WTC11 (cell line): ENCODE results near the gene TC2N. TPM values are rescaled to one million over a fixed set of nuclear protein-coding genes. Genes with fewer than 3 reads are reported as not detected.

Source experiments
- ATAC-seq: fragments of 200-7000 bp; cut with Tn5 transposase; 2 replicates; pipeline ENCODE4 v1.10.0; 2021; ENCODE audit warnings: mild to moderate bottlenecking, moderate library complexity
- CTCF ChIA-PET: fragments of 300-600 bp; sonication (Branson Sonifier 250); formaldehyde crosslinking; loops from one replicate; lab custom pipeline; 2021; ENCODE audit warnings: antibody characterized with exemption; lab: Charles Lee
- POLR2A ChIA-PET: fragments of 350-600 bp; sonication (Branson Sonifier 250); formaldehyde crosslinking; loops from one replicate; lab custom pipeline; 2021; ENCODE audit warnings: antibody characterized with exemption; lab: Charles Lee
- DNase-seq: peaks from one replicate; pipeline ENCODE4 v3.0.0; 2021; ENCODE audit warnings: low spot score
- H3K27ac Mint-ChIP-seq: 2 replicates; pipeline ENCODE4 v1.8.0; 2021; ENCODE audit warnings: mixed read lengths
- H3K27me3 Mint-ChIP-seq: 2 replicates; pipeline ENCODE4 v1.8.0; 2021; ENCODE audit warnings: low read depth, mild to moderate bottlenecking, moderate library complexity, mixed read lengths
- H3K36me3 Mint-ChIP-seq: 2 replicates; pipeline ENCODE4 v1.8.0; 2021; ENCODE audit warnings: mixed read lengths
- H3K4me1 Mint-ChIP-seq: 2 replicates; pipeline ENCODE4 v1.8.0; 2022; ENCODE audit warnings: mixed read lengths
- H3K4me3 Mint-ChIP-seq: 2 replicates; pipeline ENCODE4 v1.8.0; 2021; ENCODE audit warnings: mild to moderate bottlenecking, moderate library complexity, mixed read lengths
- H3K9me3 Mint-ChIP-seq: 2 replicates; pipeline ENCODE4 v1.8.0; 2021; ENCODE audit warnings: mixed read lengths
- CBFB ChIP-seq: sonication (generic); formaldehyde crosslinking; IDR thresholded peaks from 2 replicates; pipeline ENCODE4 v1.8.1; 2022; ENCODE audit warnings: mild to moderate bottlenecking, low read depth, missing genetic modification reagents
- EMX1 ChIP-seq: fragments of 250-450 bp; sonication (Bioruptor Pico); IDR thresholded peaks from 2 replicates; pipeline ENCODE4 v1.8.0; 2021; ENCODE audit warnings: mild to moderate bottlenecking
- ETV6 ChIP-seq: sonication (generic); formaldehyde crosslinking; IDR thresholded peaks from 2 replicates; pipeline ENCODE4 v1.8.1; 2022; ENCODE audit warnings: mild to moderate bottlenecking, missing genetic modification reagents
- FOXP1 ChIP-seq: sonication (generic); formaldehyde crosslinking; IDR thresholded peaks from 2 replicates; pipeline ENCODE4 v1.8.0; 2022; ENCODE audit warnings: missing genetic modification reagents, mild to moderate bottlenecking, moderate library complexity, borderline replicate concordance
- GABPB1 ChIP-seq: sonication (generic); formaldehyde crosslinking; IDR thresholded peaks from 2 replicates; pipeline ENCODE4 v1.8.1; 2023; ENCODE audit warnings: mild to moderate bottlenecking, missing genetic modification reagents
- JAZF1 ChIP-seq: fragments of 250-450 bp; sonication (Bioruptor Pico); IDR thresholded peaks from 2 replicates; pipeline ENCODE4 v1.9.0; 2021; ENCODE audit warnings: moderate library complexity, mild to moderate bottlenecking, inconsistent platforms
- NFATC4 ChIP-seq: fragments of 250-450 bp; sonication (Bioruptor Pico); IDR thresholded peaks from 2 replicates; pipeline ENCODE4 v1.9.0; 2021; ENCODE audit warnings: mild to moderate bottlenecking
- OVOL2 ChIP-seq: fragments of 250-450 bp; sonication (Bioruptor Pico); IDR thresholded peaks from 2 replicates; pipeline ENCODE4 v1.9.0; 2021; ENCODE audit warnings: mild to moderate bottlenecking, borderline replicate concordance
- TCF7 ChIP-seq: sonication (generic); formaldehyde crosslinking; IDR thresholded peaks from 2 replicates; pipeline ENCODE4 v1.8.0; 2022; ENCODE audit warnings: mild to moderate bottlenecking, low read depth, missing genetic modification reagents, moderate library complexity
- ZNF121 ChIP-seq: sonication (generic); formaldehyde crosslinking; IDR thresholded peaks from 2 replicates; pipeline ENCODE4 v1.8.0; 2023; ENCODE audit warnings: missing genetic modification reagents
- ZNF138 ChIP-seq: sonication (generic); formaldehyde crosslinking; conservative IDR thresholded peaks from 2 replicates; pipeline ENCODE4 v1.8.1; 2022; ENCODE audit warnings: mild to moderate bottlenecking, moderate library complexity, missing genetic modification reagents
- ZNF423 ChIP-seq: fragments of 250-450 bp; sonication (Bioruptor Pico); IDR thresholded peaks from 2 replicates; pipeline ENCODE4 v2.1.2; 2022; ENCODE audit warnings: mild to moderate bottlenecking, moderate library complexity
- total RNA-seq: library from RNA; stranded (reverse); gene quantifications from 3 replicates; pipeline ENCODE4 v1.2.3, GENCODE V29; 2021
- TF ChIP-seq, protein P1 (sequence below): fragments of 250-450 bp; sonication (Bioruptor Pico); IDR thresholded peaks from 2 replicates; pipeline ENCODE4 v1.9.0; 2021; ENCODE audit warnings: mild to moderate bottlenecking
- TF ChIP-seq, protein P2 (sequence below): sonication (generic); formaldehyde crosslinking; IDR thresholded peaks from 2 replicates; pipeline ENCODE4 v1.8.1; 2022; ENCODE audit warnings: missing genetic modification reagents, borderline replicate concordance
- TF ChIP-seq, protein P3 (sequence below): fragments of 250-450 bp; sonication (Bioruptor Pico); IDR thresholded peaks from 2 replicates; pipeline ENCODE4 v1.9.0; 2021; ENCODE audit warnings: moderate library complexity, mild to moderate bottlenecking, inconsistent platforms, borderline replicate concordance
- TF ChIP-seq, protein P4 (sequence below): sonication (generic); formaldehyde crosslinking; IDR thresholded peaks from 2 replicates; pipeline ENCODE4 v1.8.0; 2022; ENCODE audit warnings: mild to moderate bottlenecking, missing genetic modification reagents
- TF ChIP-seq, protein P5 (sequence below): sonication (generic); formaldehyde crosslinking; IDR thresholded peaks from 2 replicates; pipeline ENCODE4 v1.8.0; 2023; ENCODE audit warnings: mild to moderate bottlenecking, missing genetic modification reagents
- TF ChIP-seq, protein P6 (sequence below): sonication (generic); formaldehyde crosslinking; IDR thresholded peaks from 2 replicates; pipeline ENCODE4 v1.8.1; 2022; ENCODE audit warnings: mild to moderate bottlenecking, missing genetic modification reagents, moderate library complexity, borderline replicate concordance
- TF ChIP-seq, protein P7 (sequence below): sonication (generic); formaldehyde crosslinking; IDR thresholded peaks from 2 replicates; pipeline ENCODE4 v1.8.0; 2023; ENCODE audit warnings: missing genetic modification reagents
- TF ChIP-seq, protein P8 (sequence below): fragments of 250-450 bp; sonication (Bioruptor Pico); IDR thresholded peaks from 2 replicates; pipeline ENCODE4 v1.8.0; 2021; ENCODE audit warnings: mild to moderate bottlenecking

The TC2N gene
- total RNA-seq, 1 experiment from 2014 or later: 33.0 TPM

DNA sequence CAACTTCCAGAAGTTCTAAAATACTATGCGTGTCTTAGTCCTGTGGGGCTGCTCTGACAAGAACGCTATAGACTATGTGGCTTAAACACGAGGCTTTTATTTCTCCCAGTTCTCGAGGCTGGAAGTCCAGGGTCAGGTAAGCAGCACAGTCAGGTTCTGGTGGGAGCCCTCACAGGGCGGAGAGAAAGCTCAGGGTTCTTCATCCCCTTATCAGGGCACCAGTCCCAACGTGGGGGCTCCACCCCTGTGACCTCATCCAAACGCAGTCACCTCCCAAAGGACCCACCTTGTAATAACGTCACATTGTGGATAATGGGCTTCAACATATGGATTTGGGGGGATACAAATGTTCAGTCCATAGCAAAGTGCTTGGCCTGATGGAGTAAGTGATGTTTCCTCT lies 37.1 kb upstream of the TC2N start:
- H3K36me3 Mint-ChIP-seq: no peaks in the 10 kb centered on the region
- peaks cover 7% of the 10 kb centered on the region; the same call in 1 of the 2 replicates for H3K9me3 Mint-ChIP-seq
- H3K4me3 Mint-ChIP-seq: no peak overlapping the region
- H3K4me1 Mint-ChIP-seq: no peaks in the 10 kb centered on the region
- TF ChIP-seq JAZF1 (CRISPR knock-in tag): no peak
- TF ChIP-seq FOXP1 (CRISPR knock-in tag): no peak
- POLR2A ChIA-PET: no interaction called here
- DNase-seq (no peak), ATAC-seq (no peak)
- no peak overlapping the region for H3K27ac Mint-ChIP-seq
- 0 out of 2 replicates have a peak, but pooled peaks cover 4% of the 10 kb centered on the region for H3K27me3 Mint-ChIP-seq
- CTCF ChIA-PET: interaction anchor here (1.4 kb wide), 1 partner anchor 202 kb away, joined by 3 read pairs; the partner anchor contains the start of gene ATXN3

DNA sequence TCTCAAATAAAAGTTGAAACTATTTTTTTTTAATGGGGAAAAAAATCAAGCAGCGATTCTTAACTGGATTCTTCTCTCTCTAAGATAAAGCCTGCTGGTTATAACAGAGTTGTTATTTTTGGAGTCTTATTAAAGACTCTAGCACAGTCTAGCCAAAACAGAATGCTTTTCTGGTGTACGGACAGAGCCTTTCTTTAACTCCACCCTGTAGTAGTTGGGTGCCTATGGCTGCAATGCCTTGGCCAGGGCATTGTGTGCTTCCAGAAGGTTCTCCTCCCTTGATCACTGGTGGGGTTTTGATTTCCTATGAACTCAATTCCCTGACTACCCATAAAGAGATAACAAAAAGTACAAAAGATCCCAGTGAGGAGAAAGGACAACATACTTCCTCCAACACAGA lies 35.7 kb upstream of the TC2N start:
- Mint-ChIP-seq H3K27me3 (0 out of 2 replicates have a peak, but pooled peaks cover 4% of the 10 kb centered on the region), H3K36me3 (no peaks in the 10 kb centered on the region), H3K4me1 (0 out of 2 replicates have a peak, but pooled peaks cover 3% of the 10 kb centered on the region), H3K27ac (no peak overlapping the region), H3K4me3 (no peak overlapping the region), H3K9me3 (peaks cover 7% of the 10 kb centered on the region; the same call in 1 of the 2 replicates)
- ATAC-seq (no peak), DNase-seq (no peak)
- ChIA-PET CTCF (interaction anchor here (1.8 kb wide), 1 partner anchor 8 kb away, joined by 4 read pairs; no protein-coding TSS in a partner anchor), POLR2A (no interaction called here)
- TF ChIP-seq OVOL2 (CRISPR knock-in tag) (no peak), ETV6 (CRISPR knock-in tag) (no peak), ZNF121 (CRISPR knock-in tag) (no peak), NFATC4 (CRISPR knock-in tag) (no peak)
- TF ChIP-seq, protein P1, sequence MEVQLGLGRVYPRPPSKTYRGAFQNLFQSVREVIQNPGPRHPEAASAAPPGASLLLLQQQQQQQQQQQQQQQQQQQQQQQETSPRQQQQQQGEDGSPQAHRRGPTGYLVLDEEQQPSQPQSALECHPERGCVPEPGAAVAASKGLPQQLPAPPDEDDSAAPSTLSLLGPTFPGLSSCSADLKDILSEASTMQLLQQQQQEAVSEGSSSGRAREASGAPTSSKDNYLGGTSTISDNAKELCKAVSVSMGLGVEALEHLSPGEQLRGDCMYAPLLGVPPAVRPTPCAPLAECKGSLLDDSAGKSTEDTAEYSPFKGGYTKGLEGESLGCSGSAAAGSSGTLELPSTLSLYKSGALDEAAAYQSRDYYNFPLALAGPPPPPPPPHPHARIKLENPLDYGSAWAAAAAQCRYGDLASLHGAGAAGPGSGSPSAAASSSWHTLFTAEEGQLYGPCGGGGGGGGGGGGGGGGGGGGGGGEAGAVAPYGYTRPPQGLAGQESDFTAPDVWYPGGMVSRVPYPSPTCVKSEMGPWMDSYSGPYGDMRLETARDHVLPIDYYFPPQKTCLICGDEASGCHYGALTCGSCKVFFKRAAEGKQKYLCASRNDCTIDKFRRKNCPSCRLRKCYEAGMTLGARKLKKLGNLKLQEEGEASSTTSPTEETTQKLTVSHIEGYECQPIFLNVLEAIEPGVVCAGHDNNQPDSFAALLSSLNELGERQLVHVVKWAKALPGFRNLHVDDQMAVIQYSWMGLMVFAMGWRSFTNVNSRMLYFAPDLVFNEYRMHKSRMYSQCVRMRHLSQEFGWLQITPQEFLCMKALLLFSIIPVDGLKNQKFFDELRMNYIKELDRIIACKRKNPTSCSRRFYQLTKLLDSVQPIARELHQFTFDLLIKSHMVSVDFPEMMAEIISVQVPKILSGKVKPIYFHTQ (CRISPR knock-in tag): no peak
- TF ChIP-seq, protein P2, sequence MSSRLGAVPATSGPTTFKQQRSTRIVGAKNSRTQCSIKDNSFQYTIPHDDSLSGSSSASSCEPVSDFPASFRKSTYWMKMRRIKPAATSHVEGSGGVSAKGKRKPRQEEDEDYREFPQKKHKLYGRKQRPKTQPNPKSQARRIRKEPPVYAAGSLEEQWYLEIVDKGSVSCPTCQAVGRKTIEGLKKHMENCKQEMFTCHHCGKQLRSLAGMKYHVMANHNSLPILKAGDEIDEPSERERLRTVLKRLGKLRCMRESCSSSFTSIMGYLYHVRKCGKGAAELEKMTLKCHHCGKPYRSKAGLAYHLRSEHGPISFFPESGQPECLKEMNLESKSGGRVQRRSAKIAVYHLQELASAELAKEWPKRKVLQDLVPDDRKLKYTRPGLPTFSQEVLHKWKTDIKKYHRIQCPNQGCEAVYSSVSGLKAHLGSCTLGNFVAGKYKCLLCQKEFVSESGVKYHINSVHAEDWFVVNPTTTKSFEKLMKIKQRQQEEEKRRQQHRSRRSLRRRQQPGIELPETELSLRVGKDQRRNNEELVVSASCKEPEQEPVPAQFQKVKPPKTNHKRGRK (CRISPR knock-in tag): no peak
- TF ChIP-seq, protein P3, sequence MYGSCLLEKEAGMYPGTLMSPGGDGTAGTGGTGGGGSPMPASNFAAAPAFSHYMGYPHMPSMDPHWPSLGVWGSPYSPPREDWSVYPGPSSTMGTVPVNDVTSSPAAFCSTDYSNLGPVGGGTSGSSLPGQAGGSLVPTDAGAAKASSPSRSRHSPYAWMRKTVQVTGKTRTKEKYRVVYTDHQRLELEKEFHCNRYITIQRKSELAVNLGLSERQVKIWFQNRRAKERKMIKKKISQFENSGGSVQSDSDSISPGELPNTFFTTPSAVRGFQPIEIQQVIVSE: no peak
- TF ChIP-seq, protein P4, sequence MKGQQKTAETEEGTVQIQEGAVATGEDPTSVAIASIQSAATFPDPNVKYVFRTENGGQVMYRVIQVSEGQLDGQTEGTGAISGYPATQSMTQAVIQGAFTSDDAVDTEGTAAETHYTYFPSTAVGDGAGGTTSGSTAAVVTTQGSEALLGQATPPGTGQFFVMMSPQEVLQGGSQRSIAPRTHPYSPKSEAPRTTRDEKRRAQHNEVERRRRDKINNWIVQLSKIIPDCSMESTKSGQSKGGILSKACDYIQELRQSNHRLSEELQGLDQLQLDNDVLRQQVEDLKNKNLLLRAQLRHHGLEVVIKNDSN (CRISPR knock-in tag): no peak
- TF ChIP-seq, protein P5, sequence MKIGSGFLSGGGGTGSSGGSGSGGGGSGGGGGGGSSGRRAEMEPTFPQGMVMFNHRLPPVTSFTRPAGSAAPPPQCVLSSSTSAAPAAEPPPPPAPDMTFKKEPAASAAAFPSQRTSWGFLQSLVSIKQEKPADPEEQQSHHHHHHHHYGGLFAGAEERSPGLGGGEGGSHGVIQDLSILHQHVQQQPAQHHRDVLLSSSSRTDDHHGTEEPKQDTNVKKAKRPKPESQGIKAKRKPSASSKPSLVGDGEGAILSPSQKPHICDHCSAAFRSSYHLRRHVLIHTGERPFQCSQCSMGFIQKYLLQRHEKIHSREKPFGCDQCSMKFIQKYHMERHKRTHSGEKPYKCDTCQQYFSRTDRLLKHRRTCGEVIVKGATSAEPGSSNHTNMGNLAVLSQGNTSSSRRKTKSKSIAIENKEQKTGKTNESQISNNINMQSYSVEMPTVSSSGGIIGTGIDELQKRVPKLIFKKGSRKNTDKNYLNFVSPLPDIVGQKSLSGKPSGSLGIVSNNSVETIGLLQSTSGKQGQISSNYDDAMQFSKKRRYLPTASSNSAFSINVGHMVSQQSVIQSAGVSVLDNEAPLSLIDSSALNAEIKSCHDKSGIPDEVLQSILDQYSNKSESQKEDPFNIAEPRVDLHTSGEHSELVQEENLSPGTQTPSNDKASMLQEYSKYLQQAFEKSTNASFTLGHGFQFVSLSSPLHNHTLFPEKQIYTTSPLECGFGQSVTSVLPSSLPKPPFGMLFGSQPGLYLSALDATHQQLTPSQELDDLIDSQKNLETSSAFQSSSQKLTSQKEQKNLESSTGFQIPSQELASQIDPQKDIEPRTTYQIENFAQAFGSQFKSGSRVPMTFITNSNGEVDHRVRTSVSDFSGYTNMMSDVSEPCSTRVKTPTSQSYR (CRISPR knock-in tag): no peak

DNA sequence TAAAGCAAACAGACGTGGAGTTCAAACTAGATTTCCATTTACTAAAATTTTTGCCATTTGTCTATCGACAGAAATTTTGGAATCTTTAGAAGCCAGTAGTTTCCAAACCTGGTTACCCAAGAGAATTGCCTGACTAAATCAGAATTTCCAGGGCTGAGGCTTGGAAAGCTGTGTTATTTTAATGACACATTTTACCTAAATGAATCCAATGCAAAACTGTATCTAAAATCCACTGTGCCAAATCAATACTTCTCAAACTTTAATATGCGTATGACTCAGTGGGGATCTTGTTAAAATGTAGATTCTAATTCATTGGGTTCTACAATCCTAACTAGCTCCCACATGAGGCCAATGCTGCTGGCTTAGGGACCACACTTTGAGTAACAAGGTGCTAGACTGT lies 35.0 kb upstream of the TC2N start:
- DNase-seq (no peak), ATAC-seq (no peak)
- H3K27me3 Mint-ChIP-seq: 0 out of 2 replicates have a peak, but pooled peaks cover 4% of the 10 kb centered on the region
- H3K27ac Mint-ChIP-seq: no peak overlapping the region
- H3K36me3 Mint-ChIP-seq: no peaks in the 10 kb centered on the region
- peaks cover 6% of the 10 kb centered on the region; the same call in 1 of the 2 replicates for H3K9me3 Mint-ChIP-seq
- ChIA-PET CTCF (interaction anchor here (1.8 kb wide), 1 partner anchor 9 kb away, joined by 4 read pairs; no protein-coding TSS in a partner anchor), POLR2A (no interaction called here)
- H3K4me1 Mint-ChIP-seq: peaks cover 5% of the 10 kb centered on the region
- no peak overlapping the region for H3K4me3 Mint-ChIP-seq
- TF ChIP-seq, protein P6, sequence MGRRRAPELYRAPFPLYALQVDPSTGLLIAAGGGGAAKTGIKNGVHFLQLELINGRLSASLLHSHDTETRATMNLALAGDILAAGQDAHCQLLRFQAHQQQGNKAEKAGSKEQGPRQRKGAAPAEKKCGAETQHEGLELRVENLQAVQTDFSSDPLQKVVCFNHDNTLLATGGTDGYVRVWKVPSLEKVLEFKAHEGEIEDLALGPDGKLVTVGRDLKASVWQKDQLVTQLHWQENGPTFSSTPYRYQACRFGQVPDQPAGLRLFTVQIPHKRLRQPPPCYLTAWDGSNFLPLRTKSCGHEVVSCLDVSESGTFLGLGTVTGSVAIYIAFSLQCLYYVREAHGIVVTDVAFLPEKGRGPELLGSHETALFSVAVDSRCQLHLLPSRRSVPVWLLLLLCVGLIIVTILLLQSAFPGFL: no peak
- TF ChIP-seq EMX1 (CRISPR knock-in tag) (no peak), CBFB (CRISPR knock-in tag) (no peak), ZNF138 (CRISPR knock-in tag) (no peak), GABPB1 (CRISPR knock-in tag) (no peak), OVOL2 (CRISPR knock-in tag) (no peak), ZNF423 (CRISPR knock-in tag) (no peak), TCF7 (no peak)
- TF ChIP-seq, protein P7, sequence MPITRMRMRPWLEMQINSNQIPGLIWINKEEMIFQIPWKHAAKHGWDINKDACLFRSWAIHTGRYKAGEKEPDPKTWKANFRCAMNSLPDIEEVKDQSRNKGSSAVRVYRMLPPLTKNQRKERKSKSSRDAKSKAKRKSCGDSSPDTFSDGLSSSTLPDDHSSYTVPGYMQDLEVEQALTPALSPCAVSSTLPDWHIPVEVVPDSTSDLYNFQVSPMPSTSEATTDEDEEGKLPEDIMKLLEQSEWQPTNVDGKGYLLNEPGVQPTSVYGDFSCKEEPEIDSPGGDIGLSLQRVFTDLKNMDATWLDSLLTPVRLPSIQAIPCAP (CRISPR knock-in tag): no peak
- TF ChIP-seq, protein P8, sequence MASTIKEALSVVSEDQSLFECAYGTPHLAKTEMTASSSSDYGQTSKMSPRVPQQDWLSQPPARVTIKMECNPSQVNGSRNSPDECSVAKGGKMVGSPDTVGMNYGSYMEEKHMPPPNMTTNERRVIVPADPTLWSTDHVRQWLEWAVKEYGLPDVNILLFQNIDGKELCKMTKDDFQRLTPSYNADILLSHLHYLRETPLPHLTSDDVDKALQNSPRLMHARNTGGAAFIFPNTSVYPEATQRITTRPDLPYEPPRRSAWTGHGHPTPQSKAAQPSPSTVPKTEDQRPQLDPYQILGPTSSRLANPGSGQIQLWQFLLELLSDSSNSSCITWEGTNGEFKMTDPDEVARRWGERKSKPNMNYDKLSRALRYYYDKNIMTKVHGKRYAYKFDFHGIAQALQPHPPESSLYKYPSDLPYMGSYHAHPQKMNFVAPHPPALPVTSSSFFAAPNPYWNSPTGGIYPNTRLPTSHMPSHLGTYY: no peak
